ENCODE results near the gene FAM149A. TPM values are rescaled to one million over a fixed set of nuclear protein-coding genes. Genes with fewer than 3 reads are reported as not detected.

FAM149A gene
- total RNA-seq (10 to 100 TPM; 15.5 to 27.1 TPM), polyA plus RNA-seq (10 to 100 TPM; 12.0 to 14.5 TPM)

DNA sequence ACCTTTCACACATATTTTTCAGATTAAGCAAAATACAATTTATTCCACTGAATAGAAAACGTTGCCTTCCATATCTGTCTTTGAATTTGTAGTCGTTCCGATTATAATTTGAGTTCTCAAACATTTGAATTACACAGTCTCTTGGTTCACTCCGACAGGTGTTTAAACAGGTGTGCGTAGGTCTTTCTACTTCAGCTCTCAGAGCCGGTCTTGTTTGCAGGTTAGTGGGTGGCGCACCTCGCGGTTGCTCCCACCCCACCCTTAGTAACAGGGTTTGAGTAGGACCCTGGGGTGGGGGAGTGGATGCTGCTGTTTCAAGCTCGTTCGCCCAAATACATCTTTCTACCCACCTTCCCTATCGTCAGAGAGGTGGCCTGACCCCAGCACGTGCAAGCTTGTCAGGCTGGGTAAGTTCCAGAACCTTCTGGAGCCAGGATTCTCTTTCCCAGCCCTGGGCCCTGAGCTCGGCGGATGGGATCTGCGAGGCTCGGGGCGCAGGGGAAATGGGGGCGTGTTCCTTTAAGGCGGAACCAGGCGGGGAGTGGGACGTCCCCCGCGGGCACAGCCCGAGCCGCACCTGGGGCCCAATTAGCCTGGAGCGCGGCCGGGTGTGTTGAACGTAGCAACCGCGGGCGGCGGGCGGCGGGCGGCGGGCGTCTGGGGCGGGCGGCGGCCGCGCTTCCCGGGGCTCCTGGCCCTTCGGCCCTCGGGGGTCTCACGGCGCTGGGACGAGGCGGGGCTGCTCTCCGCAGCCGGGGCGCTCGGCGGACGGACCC lies at the start of gene FAM149A:
TSS of gene FAM149A (plus strand) at position 591 of the 776 bp plus-strand sequence.
- DNase-seq (ENCODE audit: low spot score): no peak
- H3K27ac ChIP-seq (ENCODE audit: low read depth in 1 of 2, low read length in 2 of 2): no peak within 1 kb of the TSS
- H3K36me3 ChIP-seq (ENCODE audit: control insufficient read depth in 4 of 4, insufficient read depth in 3 of 4, low read depth in 1 of 4, low read length in 3 of 4): no peaks in the 10 kb centered on the region
- TF ChIP-seq YY1 (IDR thresholded peaks at IDR 0.05) (peak; percentile 14), ATF3 (IDR thresholded peaks at IDR 0.05) (no peak)
- TF ChIP-seq, protein P1, sequence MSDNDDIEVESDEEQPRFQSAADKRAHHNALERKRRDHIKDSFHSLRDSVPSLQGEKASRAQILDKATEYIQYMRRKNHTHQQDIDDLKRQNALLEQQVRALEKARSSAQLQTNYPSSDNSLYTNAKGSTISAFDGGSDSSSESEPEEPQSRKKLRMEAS (IDR thresholded peaks at IDR 0.05): peak; percentile 75
- peaks cover 0 to 15% (median 5%) of the 10 kb centered on the region in 4 donors for H3K4me1 ChIP-seq (ENCODE audit: control insufficient read depth in 4 of 4, insufficient read depth in 4 of 4, low read length in 3 of 4)
- H3K9ac ChIP-seq (ENCODE audit: low read depth in 1 of 2, low read length in 2 of 2): no peak within 1 kb of the TSS
- no peaks in the 10 kb centered on the region for H3K9me3 ChIP-seq (ENCODE audit: control insufficient read depth in 4 of 4, low read length in 3 of 4)
- H3K4me3 ChIP-seq (ENCODE audit: low read depth in 1 of 3, low read length in 3 of 3): peak within 1 kb of the TSS in 2 of 3 donors; percentile 58 to 83
- no peaks in the 10 kb centered on the region for H3K27me3 ChIP-seq (ENCODE audit: control insufficient read depth in 4 of 4, insufficient read depth in 4 of 4, low read length in 3 of 4)
- WGBS: 16% methylated on average over 57 of the region's 57 CpGs

- no peaks in the 10 kb centered on the region for H3K27me3 ChIP-seq (ENCODE audit: control insufficient read depth in 4 of 4, insufficient read depth in 4 of 4, low read length in 3 of 4)
- no peak overlapping the region for H3K4me3 ChIP-seq (ENCODE audit: low read depth in 1 of 3, low read length in 3 of 3)
- H3K27ac ChIP-seq (ENCODE audit: low read depth in 1 of 2, low read length in 2 of 2): no peak overlapping the region
- WGBS: 82% methylated on average over 6 of the region's 6 CpGs
- no peak overlapping the region for H3K9ac ChIP-seq (ENCODE audit: low read depth in 1 of 2, low read length in 2 of 2)
- DNase-seq (ENCODE audit: low spot score): no peak
- no peaks in the 10 kb centered on the region for H3K4me1 ChIP-seq (ENCODE audit: control insufficient read depth in 4 of 4, insufficient read depth in 4 of 4, low read length in 3 of 4)
- no peaks in the 10 kb centered on the region for H3K36me3 ChIP-seq (ENCODE audit: control insufficient read depth in 4 of 4, insufficient read depth in 3 of 4, low read depth in 1 of 4, low read length in 3 of 4)
- H3K9me3 ChIP-seq (ENCODE audit: control insufficient read depth in 4 of 4, low read length in 3 of 4): no peaks in the 10 kb centered on the region
- TF ChIP-seq NR2F2 (IDR thresholded peaks at IDR 0.05) (no peak), TAF1 (conservative IDR thresholded peaks at IDR 0.05) (no peak), JUND (IDR thresholded peaks at IDR 0.05) (no peak), HNF4A (conservative IDR thresholded peaks at IDR 0.05) (no peak), YY1 (IDR thresholded peaks at IDR 0.05) (no peak), RAD21 (IDR thresholded peaks at IDR 0.05) (no peak), RXRA (IDR thresholded peaks at IDR 0.05) (no peak), EGR1 (IDR thresholded peaks at IDR 0.05; ENCODE audit: low read depth in 2 of 2) (no peak), GABPA (IDR thresholded peaks at IDR 0.05 in 1 of 2, conservative IDR thresholded peaks at IDR 0.05 in 1 of 2) (no peak), ATF3 (IDR thresholded peaks at IDR 0.05) (no peak), REST (IDR thresholded peaks at IDR 0.05) (no peak), HNF4G (IDR thresholded peaks at IDR 0.05) (no peak), CTCF (IDR thresholded peaks at IDR 0.05; ENCODE audit: low read depth, low read length, missing input control) (no peak), FOXA1 (IDR thresholded peaks at IDR 0.05) (no peak)
- TF ChIP-seq, protein P2, sequence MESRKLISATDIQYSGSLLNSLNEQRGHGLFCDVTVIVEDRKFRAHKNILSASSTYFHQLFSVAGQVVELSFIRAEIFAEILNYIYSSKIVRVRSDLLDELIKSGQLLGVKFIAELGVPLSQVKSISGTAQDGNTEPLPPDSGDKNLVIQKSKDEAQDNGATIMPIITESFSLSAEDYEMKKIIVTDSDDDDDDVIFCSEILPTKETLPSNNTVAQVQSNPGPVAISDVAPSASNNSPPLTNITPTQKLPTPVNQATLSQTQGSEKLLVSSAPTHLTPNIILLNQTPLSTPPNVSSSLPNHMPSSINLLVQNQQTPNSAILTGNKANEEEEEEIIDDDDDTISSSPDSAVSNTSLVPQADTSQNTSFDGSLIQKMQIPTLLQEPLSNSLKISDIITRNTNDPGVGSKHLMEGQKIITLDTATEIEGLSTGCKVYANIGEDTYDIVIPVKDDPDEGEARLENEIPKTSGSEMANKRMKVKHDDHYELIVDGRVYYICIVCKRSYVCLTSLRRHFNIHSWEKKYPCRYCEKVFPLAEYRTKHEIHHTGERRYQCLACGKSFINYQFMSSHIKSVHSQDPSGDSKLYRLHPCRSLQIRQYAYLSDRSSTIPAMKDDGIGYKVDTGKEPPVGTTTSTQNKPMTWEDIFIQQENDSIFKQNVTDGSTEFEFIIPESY (IDR thresholded peaks at IDR 0.05): no peak
- TF ChIP-seq, protein P1 (IDR thresholded peaks at IDR 0.05): no peak
Measured at GRCh38 chr4:186058253-186058979, 46.1 kb upstream of the FAM149A start.

Measured in liver (tissue), 9 donors.